ENCODE results near the gene AKAP8L. TPM values are rescaled to one million over a fixed set of nuclear protein-coding genes. Genes with fewer than 3 reads are reported as not detected.
"Not testable (repeated sequence)": the region's sequence is repeated elsewhere in the genome, so short reads cannot be mapped to it uniquely, and the experiment has no call there.

Gene AKAP8L
- total and polyA plus RNA-seq, 4 experiments from 2014 or later, result 31.4 to 182 (median 119) TPM

DNA sequence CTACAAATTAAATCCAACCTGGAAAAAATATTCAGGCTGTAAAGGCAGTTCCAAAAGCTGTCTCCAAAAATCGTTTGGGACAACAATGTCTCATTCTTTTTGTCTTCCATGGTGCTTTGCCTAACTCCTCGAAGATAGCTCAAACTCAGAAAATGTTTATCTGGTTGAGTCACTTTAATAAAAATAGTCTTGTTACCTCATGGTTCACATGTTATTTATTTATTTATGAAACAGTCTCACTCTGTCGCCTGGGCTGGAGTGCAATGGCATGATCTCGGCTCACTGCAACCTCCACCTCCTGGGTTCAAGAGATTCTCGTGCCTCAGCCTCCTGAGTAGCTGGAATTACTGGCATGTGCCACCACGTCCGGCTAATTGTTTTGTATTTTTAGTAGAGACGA, 81.6 kb downstream of the AKAP8L start:
- Mint-ChIP-seq H3K36me3 (peaks cover 0 to 2% of the 10 kb centered on the region in 2 donors), H3K27ac (no peak overlapping the region), H3K27me3 (no peaks in the 10 kb centered on the region), H3K9me3 (no peaks in the 10 kb centered on the region), H3K4me1 (peaks cover 3 to 16% (median 8%) of the 10 kb centered on the region in 4 donors), H3K4me3 (no peak overlapping the region)
- H3K4me3 ChIP-seq (ENCODE audit: low read length in 2 of 2), result no peak overlapping the region
- intact Hi-C loops (cut with micrococcal nuclease), result no loop called here
- DNase-seq, result no peak
- peaks cover 9% of the 10 kb centered on the region for H3K4me1 ChIP-seq (ENCODE audit: insufficient read depth, low read length)
- no peaks in the 10 kb centered on the region for H3K9me3 ChIP-seq (ENCODE audit: control insufficient read depth in 1 of 2, low read length in 2 of 2)
- H3K27me3 ChIP-seq (ENCODE audit: insufficient read depth, low read length), result no peaks in the 10 kb centered on the region
- POLR2A ChIA-PET (ENCODE audit: partially characterized antibody), result interaction anchor here (0.6 to 2.2 kb wide), 2 partner anchors 42 to 977 kb away, joined by 3 to 10 read pairs; partner anchors contain the start of gene AKAP8
- H3K36me3 ChIP-seq (ENCODE audit: insufficient read depth, low read length), result no peaks in the 10 kb centered on the region
- CTCF ChIA-PET (ENCODE audit: partially characterized antibody), result interaction anchor here (1.2 kb wide), 1 partner anchor 75 kb away, joined by 3 read pairs; no protein-coding TSS in a partner anchor
- H3K27ac ChIP-seq (ENCODE audit: low read depth, low read length), result no peak overlapping the region

DNA sequence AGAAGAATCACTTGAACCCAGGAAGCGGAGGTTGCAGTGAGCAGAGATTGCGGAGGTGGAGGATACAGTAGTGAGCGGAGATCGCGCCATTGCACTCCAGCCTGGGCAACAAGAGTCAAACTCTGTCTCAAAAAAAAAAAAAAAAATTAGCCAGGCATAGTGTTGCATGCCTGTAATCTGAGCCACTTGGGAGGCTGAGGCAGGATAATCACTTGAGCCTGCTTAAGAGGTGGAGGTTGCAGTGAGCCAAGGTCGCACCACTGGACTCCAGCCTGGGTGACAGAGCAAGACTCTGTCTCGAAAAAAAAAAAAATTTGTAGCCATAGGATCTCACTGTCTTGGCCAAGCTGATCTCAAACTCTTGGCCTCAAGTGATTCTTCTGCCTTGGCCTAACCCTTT, 82.8 kb downstream of the AKAP8L start:
- H3K27ac ChIP-seq (ENCODE audit: low read depth, low read length); intact Hi-C loops (cut with micrococcal nuclease); H3K27me3 Mint-ChIP-seq; H3K9me3 Mint-ChIP-seq; DNase-seq; H3K9me3 ChIP-seq (ENCODE audit: control insufficient read depth in 1 of 2, low read length in 2 of 2); H3K27me3 ChIP-seq (ENCODE audit: insufficient read depth, low read length); H3K4me3 Mint-ChIP-seq; H3K36me3 ChIP-seq (ENCODE audit: insufficient read depth, low read length); H3K36me3 Mint-ChIP-seq; H3K4me3 ChIP-seq (ENCODE audit: low read length in 2 of 2): not testable (repeated sequence)
- ChIA-PET CTCF (ENCODE audit: partially characterized antibody) (interaction anchor here (1.3 kb wide), 1 partner anchor 35 kb away, joined by 4 read pairs; no protein-coding TSS in a partner anchor), POLR2A (ENCODE audit: partially characterized antibody) (interaction anchor here (0.7 to 2.2 kb wide), 2 partner anchors 44 to 83 kb away, joined by 3 to 10 read pairs; partner anchors contain the start of genes AKAP8 and AKAP8L)
- peaks cover 11% of the 10 kb centered on the region for H3K4me1 ChIP-seq (ENCODE audit: insufficient read depth, low read length)
- Mint-ChIP-seq H3K4me1 (peaks cover 3 to 20% (median 9%) of the 10 kb centered on the region in 4 donors), H3K27ac (peak overlapping the region in 1 of 7 donors; percentile 76)

DNA sequence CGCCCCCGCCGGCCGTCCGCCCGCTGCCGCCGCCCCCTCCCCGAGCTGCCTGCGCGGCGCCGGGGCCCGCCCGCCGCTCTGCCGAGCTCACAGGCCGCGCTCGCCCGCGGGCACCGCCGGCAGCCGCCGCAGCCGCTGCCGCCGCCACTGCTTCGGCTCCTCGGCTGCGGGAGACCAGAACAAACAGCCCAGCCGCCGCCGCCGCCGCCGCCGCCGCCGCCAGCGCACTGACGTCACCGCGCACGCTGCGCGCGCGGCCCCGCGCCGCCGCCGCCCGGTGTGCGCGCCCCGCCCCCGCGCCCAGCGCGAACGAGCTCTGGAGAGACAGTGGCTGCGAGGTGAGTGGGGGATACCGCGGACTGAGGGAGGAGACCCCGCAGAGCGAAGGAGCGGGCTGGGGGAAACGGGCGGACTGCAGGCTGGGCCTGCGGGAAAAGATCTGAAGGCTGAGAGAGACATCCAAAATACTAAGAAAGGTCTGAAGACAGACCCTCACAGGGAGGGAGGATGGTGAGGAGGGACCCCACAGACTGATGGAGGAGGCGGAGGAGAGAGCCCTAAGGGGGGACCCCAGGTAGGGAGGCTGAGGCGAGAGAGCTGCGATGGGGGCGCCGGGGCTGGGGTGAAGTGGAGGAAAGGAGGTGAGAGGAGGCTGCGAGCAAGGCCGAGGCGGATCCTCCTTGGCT, 86.3 kb downstream of the AKAP8L start, which contains the start of gene BRD4:
Gene BRD4 (minus strand): TSS at position 229 of the 686 bp plus-strand sequence. CDS start 59,440 bp downstream, outside the sequence.
- ChIA-PET CTCF (ENCODE audit: partially characterized antibody) (interaction anchor here (0.6 to 2.6 kb wide), 2 partner anchors 47 to 236 kb away, joined by 5 to 7 read pairs; partner anchors contain the start of gene AKAP8), POLR2A (ENCODE audit: partially characterized antibody) (interaction anchor here (0.5 to 6.4 kb wide), 16 partner anchors 11 to 223 kb away, joined by 3 to 58 read pairs (median 3); partner anchors contain the start of genes AKAP8, AKAP8L and RASAL3)
- H3K4me1 ChIP-seq (ENCODE audit: insufficient read depth, low read length), result peaks cover 46% of the 10 kb centered on the region
- H3K4me1 Mint-ChIP-seq, result peaks cover 25 to 55% (median 39%) of the 10 kb centered on the region in 4 donors
- no peaks in the 10 kb centered on the region for H3K9me3 Mint-ChIP-seq
- H3K27ac Mint-ChIP-seq, result peak within 1 kb of the TSS; percentile 91 to 99 (median 96)
- peaks cover 0 to 11% of the 10 kb centered on the region in 2 donors for H3K36me3 Mint-ChIP-seq
- no peaks in the 10 kb centered on the region for H3K9me3 ChIP-seq (ENCODE audit: control insufficient read depth in 1 of 2, low read length in 2 of 2)
- intact Hi-C loops (cut with micrococcal nuclease), result loop anchor here (5.0 kb wide), 1 partner anchor 40 kb away; no protein-coding TSS in a partner anchor
- DNase-seq, result peak; percentile 69 to 82 (median 78)
- no peaks in the 10 kb centered on the region for H3K27me3 ChIP-seq (ENCODE audit: insufficient read depth, low read length)
- H3K4me3 Mint-ChIP-seq, result peak within 1 kb of the TSS; percentile 94 to 97 (median 95)
- no peaks in the 10 kb centered on the region for H3K27me3 Mint-ChIP-seq
- no peaks in the 10 kb centered on the region for H3K36me3 ChIP-seq (ENCODE audit: insufficient read depth, low read length)
- H3K27ac ChIP-seq (ENCODE audit: low read depth, low read length), result peak within 1 kb of the TSS; percentile 90
- H3K4me3 ChIP-seq (ENCODE audit: low read length in 2 of 2), result peak within 1 kb of the TSS; percentile 84 to 87

DNA sequence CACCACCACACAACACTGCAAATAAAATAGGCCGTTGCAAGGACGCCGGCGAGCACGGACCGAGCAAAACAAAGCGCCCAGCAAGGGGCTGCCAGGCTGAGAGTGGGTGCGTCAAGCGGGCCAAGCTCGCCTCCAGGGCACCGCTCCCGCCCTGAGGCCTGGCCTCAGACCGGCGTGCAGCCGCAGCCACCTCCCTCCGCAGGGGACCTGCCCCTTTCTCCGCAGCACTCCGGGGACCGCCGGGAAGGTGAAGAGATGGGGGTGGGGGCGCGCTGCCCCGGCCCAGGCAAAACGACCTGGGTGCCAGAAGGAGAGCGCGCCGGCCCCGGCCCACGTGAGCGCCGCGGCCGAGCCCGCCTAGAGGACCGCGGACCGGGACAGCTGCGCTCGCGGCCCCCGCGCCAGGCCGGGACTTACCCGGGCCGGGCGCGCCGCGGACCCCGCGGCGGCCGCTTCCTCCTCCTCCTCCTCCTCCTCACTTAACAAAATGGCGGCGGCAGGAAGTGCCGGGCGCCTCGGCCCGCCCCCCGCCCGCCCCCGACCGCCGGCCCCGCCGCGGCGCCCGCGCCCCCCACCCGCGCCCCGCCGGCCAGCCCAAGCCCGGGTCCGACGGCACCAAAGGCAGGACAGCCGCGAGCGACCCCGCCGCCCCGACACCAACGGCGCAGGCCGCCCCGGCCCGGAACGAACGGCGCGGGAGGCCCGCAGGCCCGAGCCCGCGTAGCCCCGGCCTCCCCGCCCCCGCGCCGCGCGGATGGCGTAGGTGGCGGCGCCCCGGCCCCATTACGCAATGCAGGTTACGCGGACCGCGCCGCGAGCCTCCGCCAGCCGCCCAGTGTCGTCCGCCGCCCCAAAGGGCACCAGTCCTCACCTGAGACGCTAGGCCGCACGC, 87.1 kb downstream of the AKAP8L start:
- Mint-ChIP-seq H3K36me3 (peaks cover 0 to 11% of the 10 kb centered on the region in 2 donors), H3K9me3 (no peaks in the 10 kb centered on the region), H3K4me1 (peaks cover 32 to 63% (median 46%) of the 10 kb centered on the region in 4 donors), H3K27ac (peak overlapping the region; percentile 93 to 99 (median 96)), H3K4me3 (peak overlapping the region; percentile 94 to 97 (median 95)), H3K27me3 (no peaks in the 10 kb centered on the region)
- Histone ChIP-seq H3K27me3 (ENCODE audit: insufficient read depth, low read length) (no peaks in the 10 kb centered on the region), H3K27ac (ENCODE audit: low read depth, low read length) (peak overlapping the region; percentile 90), H3K9me3 (ENCODE audit: control insufficient read depth in 1 of 2, low read length in 2 of 2) (no peaks in the 10 kb centered on the region), H3K4me3 (ENCODE audit: low read length in 2 of 2) (peak overlapping the region; percentile 84 to 87), H3K4me1 (ENCODE audit: insufficient read depth, low read length) (peaks cover 54% of the 10 kb centered on the region), H3K36me3 (ENCODE audit: insufficient read depth, low read length) (no peaks in the 10 kb centered on the region)
- peak; percentile 62 to 73 (median 66) for DNase-seq
- ChIA-PET POLR2A (ENCODE audit: partially characterized antibody) (interaction anchor here (0.6 to 6.4 kb wide), 15 partner anchors 11 to 219 kb away, joined by 3 to 58 read pairs (median 3); partner anchors contain the start of genes AKAP8, AKAP8L and RASAL3), CTCF (ENCODE audit: partially characterized antibody) (interaction anchor here (0.6 kb wide), 1 partner anchor 235 kb away, joined by 5 read pairs; no protein-coding TSS in a partner anchor)
- intact Hi-C loops (cut with micrococcal nuclease), result loop anchor here (1.0 to 5.0 kb wide), 3 partner anchors 39 to 87 kb away; partner anchors contain the start of genes AKAP8 and AKAP8L

DNA sequence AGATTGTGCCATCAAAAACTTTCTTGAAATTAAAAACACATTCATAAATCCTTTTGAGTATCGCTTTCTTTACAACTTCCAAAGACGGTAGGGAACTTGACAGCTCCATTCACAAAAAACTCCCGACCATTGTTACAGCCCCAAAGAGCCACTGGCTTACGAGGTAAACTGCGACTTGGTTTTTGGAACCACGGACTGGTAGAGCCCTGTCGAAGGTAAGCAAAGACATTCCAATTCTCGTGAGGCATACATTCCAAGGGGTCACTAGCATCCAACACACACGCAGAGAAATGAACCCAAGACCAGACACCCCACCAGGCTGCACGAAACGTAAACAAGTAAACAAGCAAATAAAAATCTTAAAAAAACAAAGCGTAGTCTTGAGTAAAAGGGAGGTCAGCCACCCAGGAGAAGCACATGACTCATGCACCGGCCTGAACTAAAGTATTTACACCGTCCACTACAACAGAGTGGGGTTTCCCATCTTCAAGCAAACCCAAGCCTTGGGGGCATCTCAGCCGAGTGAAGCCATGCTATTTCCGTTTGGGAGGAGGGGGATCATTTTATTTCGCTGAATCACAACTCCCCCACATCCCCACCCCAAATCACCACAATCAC, 87.9 kb downstream of the AKAP8L start:
- no peaks in the 10 kb centered on the region for H3K9me3 ChIP-seq (ENCODE audit: control insufficient read depth in 1 of 2, low read length in 2 of 2)
- H3K4me3 ChIP-seq (ENCODE audit: low read length in 2 of 2), result peak overlapping the region; percentile 84 to 87
- CTCF ChIA-PET (ENCODE audit: partially characterized antibody), result no interaction called here
- Mint-ChIP-seq H3K9me3 (no peaks in the 10 kb centered on the region), H3K4me3 (peak overlapping the region; percentile 94 to 97 (median 95)), H3K27me3 (no peaks in the 10 kb centered on the region), H3K27ac (peak overlapping the region; percentile 93 to 99 (median 96)), H3K36me3 (peaks cover 0 to 11% of the 10 kb centered on the region in 2 donors), H3K4me1 (peaks cover 35 to 71% (median 53%) of the 10 kb centered on the region in 4 donors)
- H3K4me1 ChIP-seq (ENCODE audit: insufficient read depth, low read length), result peaks cover 60% of the 10 kb centered on the region
- POLR2A ChIA-PET (ENCODE audit: partially characterized antibody), result interaction anchor here (0.6 to 6.4 kb wide), 8 partner anchors 22 to 220 kb away, joined by 3 to 58 read pairs (median 3); partner anchors contain the start of genes AKAP8 and AKAP8L
- H3K36me3 ChIP-seq (ENCODE audit: insufficient read depth, low read length), result no peaks in the 10 kb centered on the region
- no peaks in the 10 kb centered on the region for H3K27me3 ChIP-seq (ENCODE audit: insufficient read depth, low read length)
- H3K27ac ChIP-seq (ENCODE audit: low read depth, low read length), result peak overlapping the region; percentile 90
- peak in 3 of 5 donors; percentile 16 to 60 (median 30) for DNase-seq
- intact Hi-C loops (cut with micrococcal nuclease), result loop anchor here (1.0 to 5.0 kb wide), 3 partner anchors 39 to 88 kb away; partner anchors contain the start of genes AKAP8 and AKAP8L

Data from CD4-positive, alpha-beta memory T cell (primary cell).